Measurements from ENCODE around the gene FSIP1.
A peak's percentile ranks its signal among the peaks of the same experiment; 100 is the strongest.

Gene FSIP1

GRCh38 chr15:39781967-39782302, 706 bp downstream of the FSIP1 start:
- Histone ChIP-seq H3K79me2 (ENCODE audit: control insufficient read depth, low read length) (peaks cover 14% of the 10 kb centered on the region), H3K4me3 (ENCODE audit: low read length) (peak overlapping the region; percentile 91), H3K36me3 (ENCODE audit: control insufficient read depth, low read length) (no peaks in the 10 kb centered on the region), H3K4me1 (ENCODE audit: control insufficient read depth, low read length) (peaks cover 25% of the 10 kb centered on the region), H3K27me3 (ENCODE audit: control insufficient read depth, low read length) (peaks cover 10% of the 10 kb centered on the region; the same call in 1 of the 2 replicates), H3K4me2 (ENCODE audit: low read length) (peak overlapping the region; percentile 95), H3K9me2 (replicated peaks; ENCODE audit: control insufficient read depth, low read length) (no peaks in the 10 kb centered on the region), H3F3A (ENCODE audit: control insufficient read depth, insufficient read depth) (peaks cover 6% of the 10 kb centered on the region; the same call in 1 of the 2 replicates), H4K20me1 (ENCODE audit: control insufficient read depth, insufficient read depth, low read depth, low read length) (no peaks in the 10 kb centered on the region), H3K27ac (ENCODE audit: low read depth, low read length) (no peak overlapping the region), H3K9me3 (ENCODE audit: control insufficient read depth, insufficient read depth, low read length) (peaks cover 3% of the 10 kb centered on the region; the same call in 1 of the 2 replicates)
- TF ChIP-seq EZH2phosphoT487 (IDR thresholded peaks at IDR 0.05; ENCODE audit: borderline replicate concordance, low read length) (no peak), CTCF (IDR thresholded peaks at IDR 0.05; ENCODE audit: low read depth, low read length, poor library complexity, severe bottlenecking) (no peak)

- Histone ChIP-seq H3K4me2 (ENCODE audit: low read length) (peak overlapping the region; percentile 95), H3K4me3 (ENCODE audit: low read length) (peak overlapping the region; percentile 91), H3K4me1 (ENCODE audit: control insufficient read depth, low read length) (peaks cover 24% of the 10 kb centered on the region), H4K20me1 (ENCODE audit: control insufficient read depth, insufficient read depth, low read depth, low read length) (no peaks in the 10 kb centered on the region), H3F3A (ENCODE audit: control insufficient read depth, insufficient read depth) (peaks cover 6% of the 10 kb centered on the region; the same call in 1 of the 2 replicates), H3K9me3 (ENCODE audit: control insufficient read depth, insufficient read depth, low read length) (peaks cover 3% of the 10 kb centered on the region; the same call in 1 of the 2 replicates), H3K27me3 (ENCODE audit: control insufficient read depth, low read length) (peaks cover 10% of the 10 kb centered on the region; the same call in 1 of the 2 replicates), H3K79me2 (ENCODE audit: control insufficient read depth, low read length) (peaks cover 14% of the 10 kb centered on the region), H3K9me2 (replicated peaks; ENCODE audit: control insufficient read depth, low read length) (no peaks in the 10 kb centered on the region), H3K36me3 (ENCODE audit: control insufficient read depth, low read length) (no peaks in the 10 kb centered on the region), H3K27ac (ENCODE audit: low read depth, low read length) (no peak overlapping the region)
- no peak for TF ChIP-seq EZH2phosphoT487 (IDR thresholded peaks at IDR 0.05; ENCODE audit: borderline replicate concordance, low read length)
- TF ChIP-seq CTCF (IDR thresholded peaks at IDR 0.05; ENCODE audit: low read depth, low read length, poor library complexity, severe bottlenecking), result no peak
Observed at GRCh38 chr15:39781147-39781966, 1.3 kb downstream of the FSIP1 start.

GRCh38 chr15:39778021-39778420, 4.6 kb downstream of the FSIP1 start:
- no peaks in the 10 kb centered on the region for H4K20me1 ChIP-seq (ENCODE audit: control insufficient read depth, insufficient read depth, low read depth, low read length)
- no peak overlapping the region for H3K4me3 ChIP-seq (ENCODE audit: low read length)
- H3K36me3 ChIP-seq (ENCODE audit: control insufficient read depth, low read length), result no peaks in the 10 kb centered on the region
- no peak overlapping the region for H3K4me2 ChIP-seq (ENCODE audit: low read length)
- peaks cover 2% of the 10 kb centered on the region for H3K79me2 ChIP-seq (ENCODE audit: control insufficient read depth, low read length)
- H3F3A ChIP-seq (ENCODE audit: control insufficient read depth, insufficient read depth), result no peaks in the 10 kb centered on the region
- no peak for TF ChIP-seq EZH2phosphoT487 (IDR thresholded peaks at IDR 0.05; ENCODE audit: borderline replicate concordance, low read length)
- TF ChIP-seq CTCF (IDR thresholded peaks at IDR 0.05; ENCODE audit: low read depth, low read length, poor library complexity, severe bottlenecking), result no peak
- H3K9me3 ChIP-seq (ENCODE audit: control insufficient read depth, insufficient read depth, low read length), result peaks cover 3% of the 10 kb centered on the region; the same call in 1 of the 2 replicates
- peaks cover 10% of the 10 kb centered on the region for H3K4me1 ChIP-seq (ENCODE audit: control insufficient read depth, low read length)
- H3K27ac ChIP-seq (ENCODE audit: low read depth, low read length), result no peak overlapping the region
- peaks cover 10% of the 10 kb centered on the region; the same call in 1 of the 2 replicates for H3K27me3 ChIP-seq (ENCODE audit: control insufficient read depth, low read length)
- no peaks in the 10 kb centered on the region for H3K9me2 ChIP-seq (replicated peaks; ENCODE audit: control insufficient read depth, low read length)

Data from DOHH2 (cell line).